SU-DHL-6 (cell line): ENCODE data around the gene CFL2.

ENCODE experiments used
- H2AFZ ChIP-seq: fragments of 200-600 bp; sonication (generic); 2 replicates; pipeline ENCODE4 v1.6.1; 2014; ENCODE audit warnings: low read depth, mild to moderate bottlenecking, moderate library complexity, mixed read lengths, antibody characterized with exemption, low read length; ENCODE audit not compliant: severe bottlenecking
- H3F3A ChIP-seq: fragments of 200-600 bp; shearing (Covaris generic); 2 replicates; pipeline ENCODE4 v1.6.0; 2016; ENCODE audit warnings: antibody characterized with exemption, mild to moderate bottlenecking; ENCODE audit not compliant: insufficient read depth
- H3K27ac ChIP-seq: fragments of 200-600 bp; sonication (generic); 2 replicates; pipeline ENCODE4 v1.5.1; 2016; ENCODE audit warnings: low read depth, mild to moderate bottlenecking, low read length, moderate library complexity, mixed read lengths
- H3K27me3 ChIP-seq: fragments of 200-600 bp; sonication (generic), shearing (Covaris generic); 2 replicates; pipeline ENCODE4 v1.6.0; 2014; ENCODE audit warnings: mild to moderate bottlenecking, low read length
- H3K36me3 ChIP-seq: fragments of 200-600 bp; sonication (generic); 2 replicates; pipeline ENCODE4 v1.6.1; 2014; ENCODE audit warnings: mild to moderate bottlenecking, low read length, mixed read lengths
- H3K4me2 ChIP-seq: fragments of 300-600, 200-600 bp; shearing (Covaris generic), sonication (generic); 2 replicates; pipeline ENCODE4 v1.6.0; 2014; ENCODE audit warnings: low read length, low read depth, mild to moderate bottlenecking; ENCODE audit not compliant: poor library complexity, severe bottlenecking
- H3K4me3 ChIP-seq: fragments of 200-600 bp; sonication (generic); 2 replicates; pipeline ENCODE4 v1.5.1; 2014; ENCODE audit warnings: antibody characterized with exemption, low read length, mild to moderate bottlenecking, mixed read lengths; ENCODE audit not compliant: insufficient read depth, poor library complexity, severe bottlenecking
- H3K79me2 ChIP-seq: fragments of 200-600 bp; sonication (generic); 2 replicates; pipeline ENCODE4 v1.6.1; 2014; ENCODE audit warnings: mild to moderate bottlenecking, low read length, moderate library complexity; ENCODE audit not compliant: insufficient read depth
- H3K9ac ChIP-seq: fragments of 200-600 bp; sonication (generic); 2 replicates; pipeline ENCODE4 v1.7.0; 2014; ENCODE audit warnings: mild to moderate bottlenecking, low read length
- H3K9me2 ChIP-seq: fragments of 200-600 bp; sonication (generic); replicated peaks from 2 replicates; pipeline ENCODE4 v1.6.1; 2014; ENCODE audit warnings: low read length; ENCODE audit not compliant: insufficient read depth
- H3K9me3 ChIP-seq: fragments of 200-600 bp; sonication (generic); 2 replicates; pipeline ENCODE4 v1.6.1; 2014; ENCODE audit warnings: low read length, mixed read lengths; ENCODE audit not compliant: insufficient read depth
- H4K20me1 ChIP-seq: fragments of 200-600 bp; sonication (generic); 2 replicates; pipeline ENCODE4 v1.6.1; 2014; ENCODE audit warnings: low read depth, mild to moderate bottlenecking, antibody characterized with exemption, low read length, moderate library complexity, mixed read lengths
- CTCF ChIP-seq: fragments of 200-600 bp; sonication (generic); IDR thresholded peaks from one replicate; pipeline ENCODE4 v1.5.1; 2017; ENCODE audit warnings: antibody characterized with exemption, mild to moderate bottlenecking, low read length, moderate library complexity; ENCODE audit not compliant: insufficient read depth, poor library complexity, severe bottlenecking
- EZH2phosphoT487 ChIP-seq: fragments of 200-600 bp; sonication (generic), shearing (Covaris generic); conservative IDR thresholded peaks from 2 replicates; pipeline ENCODE4 v1.6.1; 2018; ENCODE audit warnings: mild to moderate bottlenecking, antibody characterized with exemption, low read length, moderate library complexity, mixed read lengths

Gene CFL2

GRCh38 chr14:34692898-34693227 lies 21.5 kb downstream of the CFL2 start:
- no peaks in the 10 kb centered on the region for H4K20me1 ChIP-seq
- H3K27me3 ChIP-seq: no peaks in the 10 kb centered on the region
- no peak overlapping the region for H3K4me2 ChIP-seq
- H3K79me2 ChIP-seq: no peaks in the 10 kb centered on the region
- H3K4me3 ChIP-seq: no peak overlapping the region
- no peak overlapping the region for H3K27ac ChIP-seq
- no peaks in the 10 kb centered on the region for H3K36me3 ChIP-seq
- no peaks in the 10 kb centered on the region for H3K9me3 ChIP-seq
- no peak overlapping the region for H3K9ac ChIP-seq
- H3K9me2 ChIP-seq: no peaks in the 10 kb centered on the region
- no peak overlapping the region for H2AFZ ChIP-seq
- H3F3A ChIP-seq: no peaks in the 10 kb centered on the region
- TF ChIP-seq CTCF (no peak), EZH2phosphoT487 (no peak)

DNA sequence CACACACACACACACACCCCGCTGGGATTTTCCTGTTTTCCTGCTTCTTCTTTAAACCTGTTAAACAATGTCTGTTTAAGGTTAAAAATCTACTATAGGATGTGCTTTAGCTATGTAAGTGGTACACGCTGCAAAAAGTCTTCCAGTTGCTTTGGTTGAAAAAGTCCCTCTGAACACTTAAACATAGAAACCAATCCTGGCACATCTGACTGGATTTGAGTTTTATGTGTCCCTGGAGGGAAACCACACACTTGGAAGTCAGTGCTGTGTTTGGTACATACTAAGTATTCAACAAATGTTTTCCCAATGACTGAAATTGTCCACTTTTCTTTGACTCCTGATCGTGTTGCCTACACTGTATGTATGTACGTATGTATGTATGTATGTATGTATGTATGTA lies 22.0 kb downstream of the CFL2 start:
- H3K27ac ChIP-seq: no peak overlapping the region
- no peaks in the 10 kb centered on the region for H3K9me3 ChIP-seq
- no peaks in the 10 kb centered on the region for H3F3A ChIP-seq

DNA sequence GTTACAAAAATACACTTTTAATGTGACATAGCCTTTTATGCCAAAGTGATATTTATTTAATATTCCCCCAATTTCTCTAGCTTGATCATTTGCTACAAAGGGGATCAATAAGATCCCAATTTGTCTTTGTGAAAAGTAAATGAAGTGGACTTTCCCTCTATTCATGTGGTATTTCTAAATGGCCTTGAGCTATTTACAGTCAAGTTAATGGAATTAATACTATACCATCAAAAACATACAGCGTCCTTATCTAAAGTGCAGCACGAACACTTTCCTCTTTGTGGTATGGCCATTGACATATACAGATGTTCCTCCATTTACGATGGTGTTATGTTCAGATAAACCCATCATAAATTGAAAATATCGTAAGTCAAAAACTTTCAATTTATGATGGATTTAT lies 23.2 kb downstream of the CFL2 start:
- H3K9ac ChIP-seq: no peak overlapping the region
- no peaks in the 10 kb centered on the region for H3K27me3 ChIP-seq
- H3K9me2 ChIP-seq: no peaks in the 10 kb centered on the region
- H3F3A ChIP-seq: no peaks in the 10 kb centered on the region
- H4K20me1 ChIP-seq: no peaks in the 10 kb centered on the region
- TF ChIP-seq CTCF (no peak), EZH2phosphoT487 (no peak)
- H3K4me3 ChIP-seq: no peak overlapping the region
- H3K27ac ChIP-seq: no peak overlapping the region
- H3K36me3 ChIP-seq: no peaks in the 10 kb centered on the region
- H3K9me3 ChIP-seq: no peaks in the 10 kb centered on the region
- no peak overlapping the region for H2AFZ ChIP-seq
- no peak overlapping the region for H3K4me2 ChIP-seq
- H3K79me2 ChIP-seq: no peaks in the 10 kb centered on the region

More for the DNA sequence above, 22.0 kb downstream of the CFL2 start:
- no peak overlapping the region for H3K4me3 ChIP-seq
- H3K4me2 ChIP-seq: no peak overlapping the region
- H3K27me3 ChIP-seq: no peaks in the 10 kb centered on the region
- H3K9me2 ChIP-seq: no peaks in the 10 kb centered on the region
- H3K36me3 ChIP-seq: no peaks in the 10 kb centered on the region
- no peaks in the 10 kb centered on the region for H4K20me1 ChIP-seq
- H3K79me2 ChIP-seq: no peaks in the 10 kb centered on the region
- no peak overlapping the region for H3K9ac ChIP-seq
- no peak for TF ChIP-seq EZH2phosphoT487
- TF ChIP-seq CTCF: no peak
- H2AFZ ChIP-seq: no peak overlapping the region
